Activated T-cell treated with anti-CD3 and anti-CD28 coated beads for 48 hours (primary cell): ENCODE measurements around the gene DOCK2.

Experiments used
- DNase-seq: peaks from one replicate; pipeline ENCODE4 v3.0.0-alpha.2; 2020; ENCODE audit warnings: low read depth

The DOCK2 gene

DNA sequence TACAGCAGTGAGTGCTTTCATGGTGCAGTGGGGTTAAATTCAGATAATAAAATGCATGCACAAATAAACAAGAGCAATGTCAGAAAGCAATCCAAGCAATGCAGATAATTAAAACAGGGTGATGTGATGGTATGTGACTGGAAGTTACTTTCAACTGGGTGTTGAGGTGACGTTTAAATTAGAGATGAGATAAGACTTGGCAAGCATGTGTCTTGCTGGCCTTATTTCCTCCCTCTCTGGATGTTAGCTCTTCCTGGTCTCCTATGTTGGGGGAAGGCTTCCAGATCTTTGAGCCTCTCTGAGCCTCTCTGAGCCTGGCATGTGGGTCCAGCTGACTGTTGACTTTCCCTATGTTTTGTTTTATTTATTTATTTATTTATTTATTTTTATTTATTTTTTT is 54.4 kb downstream of the DOCK2 start:
- DNase-seq: no peak

DNA sequence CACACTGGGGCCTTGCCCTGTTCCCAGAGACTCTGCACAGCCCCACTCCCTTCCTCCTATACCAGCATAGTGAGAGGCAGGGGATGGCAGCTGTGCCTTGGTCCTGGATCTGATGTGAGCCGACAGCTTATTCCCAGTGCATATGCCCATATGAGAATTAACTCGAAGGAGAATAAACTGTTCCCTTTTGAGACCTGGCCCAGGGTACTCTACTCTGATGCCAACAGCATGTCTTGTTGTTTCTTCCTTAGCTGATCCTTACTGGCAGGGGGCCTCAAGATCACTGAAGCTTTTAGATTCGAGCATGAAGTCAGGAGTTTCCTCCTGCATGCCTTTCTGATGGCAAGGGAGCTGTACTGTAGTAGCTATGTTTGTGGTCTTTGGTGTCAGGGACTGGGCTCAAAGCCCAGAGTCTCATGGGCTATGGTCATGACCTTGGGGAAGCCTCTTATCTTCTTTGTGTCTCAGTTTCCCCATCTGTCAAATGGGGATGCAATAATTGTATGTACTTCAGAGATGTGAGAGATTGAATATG is 57.1 kb downstream of the DOCK2 start:
- DNase-seq: no peak

DNA sequence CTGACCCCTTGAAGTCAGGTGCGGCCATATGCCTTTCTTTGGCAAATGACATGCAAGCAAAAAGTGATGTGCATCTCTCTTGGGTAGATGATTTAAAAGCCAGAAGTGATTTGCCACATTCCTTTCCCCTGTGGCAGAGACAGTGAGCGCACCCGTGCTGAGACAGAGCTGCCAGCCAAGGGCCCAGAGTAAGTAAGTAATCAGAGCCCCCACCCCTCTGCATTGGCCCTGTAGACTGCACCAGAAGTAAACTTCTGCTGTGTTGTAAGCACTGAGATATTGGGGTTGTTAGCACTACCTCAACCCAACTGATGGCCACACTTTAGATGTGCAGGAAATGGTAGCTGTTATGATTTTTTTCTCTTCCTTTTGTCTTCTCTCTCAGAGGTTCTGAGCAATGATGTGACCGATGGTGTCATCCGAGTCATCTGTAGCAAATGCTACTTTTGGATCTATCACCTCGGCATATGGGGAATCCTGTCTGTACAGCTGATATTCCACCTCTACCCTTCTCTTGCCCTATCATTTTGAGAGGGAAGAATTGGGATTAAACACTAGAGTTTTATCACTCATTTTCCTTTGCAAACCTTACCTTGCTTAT is 58.0 kb downstream of the DOCK2 start:
- DNase-seq: no peak

DNA sequence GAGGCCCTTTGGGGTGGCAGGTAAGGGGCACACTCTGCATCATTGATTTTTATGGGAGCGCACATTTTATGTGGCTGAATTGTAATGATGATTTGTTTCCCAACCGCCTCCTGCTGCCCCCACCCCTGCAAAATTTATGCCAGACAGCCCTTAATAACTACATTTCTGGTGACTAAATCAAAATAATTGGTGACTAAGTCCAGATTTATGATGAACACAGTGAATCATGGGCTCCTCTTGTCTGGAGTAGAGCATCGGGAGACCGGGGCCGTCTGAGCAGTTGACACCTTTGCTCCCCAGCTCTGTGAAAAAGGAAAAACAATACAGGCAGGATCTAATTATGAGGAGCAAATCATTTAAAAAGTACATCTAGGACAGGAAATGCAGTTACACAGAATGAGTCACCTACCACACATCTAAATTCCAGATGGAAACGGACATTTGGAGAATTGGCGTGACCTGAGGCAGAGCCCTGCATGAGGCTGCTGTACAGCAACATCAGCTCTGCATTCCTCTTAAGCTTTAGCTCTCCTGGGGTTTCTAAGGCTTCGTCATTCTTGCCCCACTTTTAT is 58.9 kb downstream of the DOCK2 start:
- DNase-seq: no peak

DNA sequence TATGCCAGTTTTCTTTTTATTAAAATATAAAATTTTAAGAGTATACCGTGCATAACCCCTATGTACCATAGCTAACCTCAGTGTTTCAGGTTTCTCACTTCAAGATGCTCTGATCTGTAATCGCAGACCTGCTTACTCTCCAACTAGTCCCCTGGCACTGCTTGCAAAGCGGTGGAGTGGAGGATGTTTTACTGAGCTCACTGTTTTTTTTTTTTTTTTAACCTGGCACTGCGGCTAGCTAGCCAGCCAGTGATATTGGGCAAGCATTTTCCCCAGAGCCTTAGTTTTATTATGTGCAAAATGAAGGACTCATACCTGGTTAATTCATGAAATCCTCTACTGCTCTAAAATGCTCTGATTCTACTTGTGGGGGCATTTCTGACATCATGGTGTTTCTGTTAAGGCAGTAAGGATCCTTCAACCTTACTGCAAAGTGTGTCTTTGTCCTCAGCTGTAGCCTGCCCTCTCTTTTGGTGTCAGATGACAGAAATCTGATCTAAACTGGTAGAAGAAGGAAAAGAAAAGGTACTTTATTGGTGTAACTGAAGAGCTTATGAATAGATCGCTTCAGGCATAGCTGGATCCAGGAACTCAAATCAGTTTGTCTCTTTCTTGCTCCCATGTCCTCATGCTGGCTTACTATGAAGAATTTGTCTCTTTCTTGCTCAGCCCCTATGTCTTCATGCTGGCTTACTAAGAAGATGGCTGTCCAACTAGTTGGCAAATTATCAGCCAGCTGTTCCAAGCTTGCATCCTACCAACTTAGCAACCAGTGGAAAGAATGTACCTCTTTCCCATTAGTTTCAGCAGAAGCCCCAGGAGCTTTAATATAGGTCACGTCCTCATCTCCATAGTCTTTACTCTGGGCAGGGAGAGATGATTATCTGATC is 59.8 kb downstream of the DOCK2 start:
- no peak for DNase-seq

DNA sequence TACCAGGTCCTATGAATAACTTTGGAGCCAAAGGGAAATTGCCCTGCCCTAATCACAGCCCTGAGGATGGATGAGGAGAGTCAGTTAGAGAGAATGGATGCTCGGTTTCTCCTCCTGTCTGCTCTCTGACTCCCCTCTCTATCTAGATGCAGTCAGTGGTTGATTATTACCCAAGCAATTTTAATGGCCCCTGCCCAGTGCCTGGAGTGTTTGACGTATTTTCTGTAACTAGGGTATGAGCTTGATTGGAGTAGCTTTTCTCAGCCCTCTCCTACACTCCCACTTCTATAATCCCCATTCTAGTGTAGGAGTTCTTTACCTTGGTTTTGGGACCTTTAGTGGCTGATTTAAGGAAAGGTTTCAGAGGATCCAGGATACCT is 60.4 kb downstream of the DOCK2 start:
- no peak for DNase-seq

DNA sequence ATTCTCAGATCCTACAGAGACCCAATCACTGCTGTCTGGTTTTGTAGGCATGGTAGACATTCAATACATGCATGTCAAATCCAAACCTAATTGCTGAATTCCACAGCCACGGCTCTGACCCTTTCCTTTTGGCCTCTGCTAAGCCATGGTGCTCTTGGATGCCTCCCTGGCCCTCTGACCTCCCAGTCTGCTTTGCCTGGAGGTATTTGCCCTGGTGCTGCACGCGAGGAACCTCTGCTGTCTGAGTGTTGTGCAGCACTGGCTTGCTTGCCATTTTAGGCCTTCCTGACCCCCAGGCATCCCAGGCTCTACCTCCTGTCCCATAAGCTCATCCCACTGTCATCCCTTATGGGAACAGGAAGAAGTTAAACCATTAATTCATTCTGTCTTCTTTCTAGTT is 60.9 kb downstream of the DOCK2 start:
- DNase-seq: no peak

DNA sequence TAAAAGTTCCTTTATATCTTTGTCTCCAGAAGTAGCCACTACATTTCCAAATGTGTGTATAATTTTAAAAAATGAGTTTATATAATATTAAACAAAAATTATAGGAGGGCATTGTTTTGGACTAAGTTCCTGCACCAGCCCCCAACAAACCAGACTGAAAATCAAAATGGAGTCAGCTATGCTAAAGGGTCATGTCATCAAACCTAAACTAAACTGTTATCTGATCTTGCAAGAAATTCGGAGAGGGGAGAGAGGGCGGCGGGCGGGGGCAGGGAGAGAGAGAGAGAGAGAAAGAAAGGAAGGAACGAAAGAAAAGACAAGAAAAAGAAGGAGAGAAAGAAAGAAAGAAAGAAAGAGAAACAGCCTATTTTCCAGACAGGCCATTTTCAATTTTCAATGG is 63.5 kb downstream of the DOCK2 start:
- DNase-seq: no peak

DNA sequence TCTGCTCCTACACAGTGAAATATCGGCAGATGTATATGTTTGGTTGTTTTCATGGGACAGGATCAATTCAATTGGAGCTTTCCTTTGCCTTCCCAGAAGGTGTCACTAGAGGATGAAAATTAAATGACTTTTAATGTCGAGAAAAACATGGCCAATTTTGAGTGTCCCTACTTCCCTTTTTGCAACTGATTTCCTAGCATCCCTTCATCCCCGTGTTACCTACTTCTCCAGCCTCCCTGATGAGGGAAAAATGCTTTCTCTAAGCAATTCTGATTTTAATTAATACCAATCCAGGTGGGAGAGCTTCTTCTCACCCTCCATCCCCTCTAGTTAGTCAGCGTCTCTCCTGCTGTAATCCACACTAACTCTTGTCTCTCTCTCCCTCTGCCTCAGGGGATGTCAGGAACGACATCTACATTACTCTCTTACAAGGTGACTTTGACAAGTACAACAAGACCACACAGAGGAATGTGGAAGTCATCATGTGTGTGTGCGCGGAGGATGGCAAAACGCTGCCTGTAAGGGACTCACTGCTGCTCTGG is 64.9 kb downstream of the DOCK2 start:
- DNase-seq: no peak

DNA sequence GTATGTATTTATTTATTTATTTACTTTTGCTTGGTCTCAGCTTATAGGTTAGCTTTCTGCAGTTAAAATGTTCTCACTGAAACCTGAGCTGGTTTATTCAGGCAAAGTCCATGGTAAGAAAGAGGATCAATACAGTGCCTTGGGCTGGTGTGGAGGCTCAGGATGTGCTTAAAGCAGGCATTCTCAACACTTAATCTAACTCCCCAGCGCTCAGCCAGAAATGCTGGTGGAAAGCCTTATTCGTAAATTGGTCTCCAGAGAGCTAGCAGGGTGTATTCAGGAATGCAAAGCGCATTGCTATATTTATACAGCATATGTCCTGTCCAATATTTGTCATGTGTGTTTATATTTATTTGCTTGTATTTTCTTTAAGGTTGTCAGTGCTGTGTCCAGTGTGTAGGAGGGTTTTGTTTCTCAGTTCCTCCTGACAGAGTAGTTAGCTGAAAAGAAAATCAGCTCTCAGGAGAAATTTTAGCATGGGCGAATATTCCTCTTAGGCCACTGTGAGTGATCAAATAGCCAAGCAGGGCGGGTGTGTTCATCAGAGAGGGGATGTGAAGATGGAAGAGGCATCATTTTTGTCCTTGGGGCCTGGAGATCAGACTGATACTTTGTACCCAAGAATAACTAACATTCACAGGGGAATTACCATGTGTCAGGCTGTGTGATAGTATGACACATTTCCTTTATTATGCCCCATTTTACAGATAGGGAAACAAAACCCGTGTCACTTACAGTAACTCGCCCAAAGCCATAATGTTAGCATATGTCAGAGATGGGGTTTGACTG is 65.8 kb downstream of the DOCK2 start:
- no peak for DNase-seq

DNA sequence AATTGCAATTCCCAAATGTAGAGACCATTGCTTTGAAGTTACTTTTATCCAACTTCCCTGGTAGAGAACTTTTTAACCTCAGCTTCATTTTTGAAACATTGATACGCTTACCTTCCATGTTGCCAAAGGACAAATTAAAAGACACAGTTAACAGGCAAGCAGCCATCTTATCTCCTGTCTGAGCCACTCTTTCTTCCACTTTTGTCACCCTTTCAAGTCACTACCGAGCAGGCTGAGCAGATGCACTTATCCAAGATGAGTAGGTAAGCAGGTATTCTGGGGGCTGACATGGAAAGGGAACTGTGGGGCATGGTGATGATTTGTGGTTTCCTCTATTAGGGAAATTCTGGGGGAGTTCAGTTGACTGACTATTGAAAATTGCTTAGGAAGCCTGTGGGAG is 66.7 kb downstream of the DOCK2 start:
- no peak for DNase-seq

DNA sequence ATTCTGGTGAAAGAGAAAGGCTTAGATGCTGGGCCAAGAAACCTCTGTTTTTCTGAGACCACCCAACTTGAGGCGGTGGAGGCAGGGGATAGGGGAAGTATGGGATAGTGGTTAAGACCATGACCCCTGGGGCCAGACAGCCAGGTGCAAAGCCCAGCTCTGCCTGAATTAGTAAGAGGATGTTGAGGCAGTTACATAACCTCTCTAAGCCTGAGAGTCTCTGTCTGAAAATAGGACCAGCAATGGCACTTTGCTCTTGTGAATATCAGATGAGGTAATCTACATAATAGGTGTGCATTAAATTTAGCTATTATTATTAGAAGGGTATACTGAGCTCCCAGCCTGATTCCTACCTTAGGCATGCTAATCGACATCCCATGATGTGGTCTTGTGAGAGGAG is 68.2 kb downstream of the DOCK2 start:
- DNase-seq: no peak

DNA sequence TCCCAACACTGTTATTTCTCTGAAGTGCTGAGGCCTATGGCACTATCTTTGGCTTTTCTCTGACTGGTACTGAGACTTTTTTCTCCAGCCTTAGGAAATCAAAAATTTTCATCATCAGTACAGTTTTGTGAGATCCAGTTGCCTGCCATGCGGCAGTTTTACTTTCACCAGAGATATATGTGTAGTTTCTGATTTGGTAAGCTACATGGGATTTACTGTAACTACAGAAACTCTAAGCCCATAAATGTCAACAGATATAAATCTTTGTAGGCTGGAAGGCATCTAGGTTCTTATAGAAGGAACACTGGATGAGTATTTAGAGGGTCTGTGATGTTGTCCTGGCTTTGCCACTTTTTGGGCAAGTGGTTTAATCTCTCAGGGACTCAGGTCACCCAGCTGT is 69.0 kb downstream of the DOCK2 start:
- DNase-seq: no peak

DNA sequence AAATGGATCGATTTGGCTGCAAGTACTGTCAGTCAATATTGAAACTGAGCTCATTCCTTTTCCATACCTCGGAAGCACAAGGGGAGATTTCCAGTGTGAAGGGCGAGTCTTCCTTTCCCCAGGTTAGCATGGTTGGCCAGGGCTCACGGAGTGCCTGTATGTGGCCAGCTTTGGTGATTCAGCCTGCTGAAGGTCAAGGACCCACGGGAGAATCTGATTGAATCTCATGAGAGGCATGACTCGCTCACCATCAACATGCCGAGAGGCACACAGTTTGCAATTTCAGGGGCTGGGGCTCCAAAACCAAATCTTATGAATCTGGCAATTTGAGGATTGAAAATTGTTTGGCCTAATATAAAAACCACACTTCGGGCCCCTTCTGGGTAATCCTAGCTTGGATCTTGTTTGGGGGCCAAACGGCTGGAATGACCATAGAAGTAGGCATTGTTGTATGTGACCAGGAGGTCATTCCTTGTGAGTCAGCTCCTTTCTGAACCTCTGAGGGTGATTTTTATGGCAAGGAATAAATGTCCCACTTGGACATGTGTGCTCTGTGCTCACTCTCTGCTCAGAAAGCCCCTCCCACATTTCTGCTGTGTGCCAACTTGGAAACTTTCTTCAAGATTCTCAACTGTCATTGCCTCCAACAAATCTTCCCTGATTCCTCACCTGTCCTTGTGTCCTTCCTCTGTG is 69.8 kb downstream of the DOCK2 start:
- DNase-seq: no peak

DNA sequence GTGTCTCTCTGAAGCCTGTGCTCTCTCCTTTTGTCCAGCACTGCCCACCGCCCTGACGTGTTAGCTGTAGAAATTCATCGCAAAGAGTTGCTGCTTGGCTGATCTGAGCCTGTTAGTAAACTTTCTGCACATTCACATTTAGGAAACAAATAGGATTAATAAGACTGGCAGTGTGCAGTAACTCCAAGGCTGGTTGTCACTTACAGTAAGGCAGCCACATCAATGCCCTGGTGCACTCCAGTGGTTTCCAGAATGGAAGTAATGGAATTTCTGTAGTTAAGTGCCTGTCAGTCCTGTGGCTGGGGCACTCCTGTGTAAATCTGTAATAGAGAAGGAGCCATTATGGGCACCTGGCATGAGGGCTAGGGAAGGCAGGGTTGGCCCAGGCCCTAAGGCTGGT is 70.6 kb downstream of the DOCK2 start:
- DNase-seq: no peak

DNA sequence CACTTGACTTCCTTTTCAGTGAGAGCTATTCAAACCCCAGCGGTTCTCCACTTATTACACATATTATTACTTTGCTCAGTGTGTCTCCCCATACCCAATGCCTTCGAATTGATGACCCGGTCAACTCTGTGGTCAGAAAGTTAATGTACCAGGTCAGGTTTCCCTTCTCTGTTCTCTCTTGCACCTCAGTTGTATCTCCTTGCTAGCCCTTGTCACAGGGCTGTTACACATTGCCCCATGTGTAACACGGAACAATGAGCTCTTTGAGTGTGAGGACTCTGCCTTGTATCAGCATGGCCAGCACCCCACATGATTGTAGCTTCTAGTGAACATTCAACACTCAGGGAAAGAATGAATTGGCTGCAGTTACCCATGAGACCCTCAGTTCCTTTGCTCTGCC is 73.6 kb downstream of the DOCK2 start:
- no peak for DNase-seq

DNA sequence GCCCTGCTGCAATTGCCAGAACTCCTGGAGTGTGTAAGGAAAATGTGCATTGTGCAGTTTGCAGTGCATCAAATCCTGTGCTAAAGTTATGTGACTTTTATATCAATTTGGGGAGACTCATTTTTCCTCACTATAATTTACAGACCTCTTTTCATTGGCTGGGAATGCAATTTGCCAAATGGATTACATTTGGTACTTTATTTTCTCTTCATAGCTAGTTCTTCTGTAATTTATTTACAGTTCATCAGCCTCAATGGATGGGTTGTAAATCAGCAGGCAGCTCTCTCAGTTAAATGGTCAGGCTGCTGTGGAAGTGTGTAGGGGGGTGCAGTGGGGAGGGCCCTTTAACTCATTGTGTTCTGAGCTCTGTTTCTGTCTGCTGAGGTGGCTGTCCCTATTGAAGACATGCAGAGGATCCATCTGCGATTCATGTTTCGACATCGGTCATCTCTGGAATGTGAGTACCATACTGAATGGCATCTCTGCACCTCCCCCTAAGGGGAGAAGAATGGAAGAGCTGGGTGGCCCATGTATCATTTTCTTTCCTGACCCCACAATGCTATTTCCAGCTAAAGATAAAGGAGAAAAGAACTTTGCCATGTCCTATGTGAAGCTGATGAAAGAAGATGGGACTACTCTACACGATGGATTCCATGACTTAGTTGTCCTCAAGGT is 74.6 kb downstream of the DOCK2 start:
- DNase-seq: no peak

DNA sequence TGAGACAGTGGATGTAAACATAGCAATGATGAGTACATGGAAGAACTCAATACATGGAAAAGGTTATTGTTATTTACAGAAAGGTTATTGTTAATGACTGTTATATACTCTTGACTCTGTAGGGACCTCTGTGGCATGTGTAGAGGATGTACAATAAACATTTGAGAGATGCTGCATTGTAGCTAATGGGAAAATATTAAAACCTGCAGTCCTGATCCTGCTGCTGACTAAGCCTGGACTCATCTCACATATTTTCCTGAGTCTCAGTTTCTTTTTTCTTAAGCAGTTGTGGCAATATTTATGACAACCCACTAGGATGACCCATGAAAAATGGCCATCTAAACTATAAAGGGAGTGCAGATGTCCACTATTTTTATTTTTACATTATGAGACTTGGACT is 75.4 kb downstream of the DOCK2 start:
- no peak for DNase-seq

DNA sequence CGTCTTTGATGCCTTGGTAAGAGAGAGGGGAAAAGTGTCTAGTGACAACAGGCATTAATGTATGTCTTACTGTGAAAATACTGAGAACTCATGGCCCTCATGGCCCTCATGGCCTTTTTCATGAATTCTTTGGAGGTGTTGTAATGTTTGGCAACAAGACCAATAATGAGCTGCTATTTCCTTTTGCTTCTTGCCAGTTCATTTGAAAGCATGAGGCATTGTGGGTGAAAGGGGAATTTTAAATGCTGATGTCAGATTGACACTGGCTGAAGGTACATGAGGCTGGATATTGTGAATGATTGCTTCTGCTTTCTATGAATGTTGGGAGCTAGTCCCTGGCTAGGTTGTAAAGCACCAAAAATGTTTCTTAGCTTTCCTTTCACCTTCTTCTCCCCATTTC is 79.2 kb downstream of the DOCK2 start:
- DNase-seq: no peak

DNA sequence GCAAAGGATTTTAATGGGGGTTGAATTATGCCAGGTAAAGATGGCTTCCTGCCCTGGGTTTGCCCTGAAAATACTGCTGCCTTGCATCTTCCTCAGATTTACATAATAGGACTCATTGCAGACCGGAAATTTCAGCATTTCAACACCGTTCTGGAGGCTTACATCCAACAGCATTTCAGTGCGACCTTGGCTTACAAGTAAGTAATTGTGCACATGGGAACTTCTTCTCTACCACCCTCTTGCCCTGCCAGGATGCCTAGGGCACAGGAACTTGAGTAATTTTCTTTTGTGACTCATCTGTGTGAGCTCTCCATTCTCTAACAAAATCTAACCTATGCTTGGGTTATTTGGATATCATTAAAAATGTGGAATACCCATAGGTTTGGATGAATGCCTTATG is 80.2 kb downstream of the DOCK2 start:
- DNase-seq: no peak
